IPS-11a (cell line): ENCODE measurements around the gene NCR1.
"Not testable (repeated sequence)": the region's sequence is repeated elsewhere in the genome, so short reads cannot be mapped to it uniquely, and the experiment has no call there.

ENCODE experiments used
- H3K4me3 ChIP-seq: one replicate; pipeline ENCODE4 v1.5.1; 2013; ENCODE audit warnings: low read depth, low read length, control low read depth

NCR1 gene

DNA sequence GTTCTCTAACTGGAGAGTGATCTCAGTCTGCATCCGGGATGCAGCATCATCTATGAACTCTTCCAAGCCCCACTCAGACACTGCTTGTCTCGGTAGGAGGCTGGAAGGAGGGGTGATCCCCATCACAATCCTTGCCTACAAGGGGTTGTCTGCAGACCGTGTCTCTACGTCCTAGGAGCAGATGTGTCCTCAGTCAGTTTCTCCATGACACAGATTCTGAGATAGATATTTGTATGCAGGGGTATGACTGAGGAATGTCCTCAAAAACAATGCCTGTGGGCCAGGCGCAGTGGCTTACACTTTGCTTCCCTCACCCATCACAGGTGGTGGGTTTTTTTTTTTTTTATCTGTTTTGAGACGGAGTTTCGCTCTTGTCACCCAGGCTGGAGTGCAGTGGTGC, 871 bp downstream of the NCR1 start:
- H3K4me3 ChIP-seq: no peak overlapping the region

DNA sequence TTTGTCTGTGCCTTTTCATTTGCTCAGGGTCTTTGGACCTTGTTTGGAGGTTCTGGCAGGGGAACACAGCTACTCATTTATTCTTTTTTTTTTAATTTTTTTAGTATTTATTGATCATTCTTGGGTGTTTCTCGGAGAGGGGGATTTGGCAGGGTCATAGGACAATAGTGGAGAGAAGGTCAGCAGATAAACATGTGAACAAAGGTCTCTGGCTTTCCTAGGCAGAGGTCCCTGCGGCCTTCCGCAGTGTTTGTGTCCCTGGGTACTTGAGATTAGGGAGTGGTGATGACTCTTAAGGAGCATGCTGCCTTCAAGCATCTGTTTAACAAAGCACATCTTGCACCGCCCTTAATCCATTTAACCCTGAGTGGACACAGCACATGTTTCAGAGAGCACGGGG, 2.0 kb downstream of the NCR1 start:
- H3K4me3 ChIP-seq: not testable (repeated sequence)

GRCh38 chr19:54916822-54917221, 10.9 kb downstream of the NCR1 start:
- H3K4me3 ChIP-seq: no peak overlapping the region

DNA sequence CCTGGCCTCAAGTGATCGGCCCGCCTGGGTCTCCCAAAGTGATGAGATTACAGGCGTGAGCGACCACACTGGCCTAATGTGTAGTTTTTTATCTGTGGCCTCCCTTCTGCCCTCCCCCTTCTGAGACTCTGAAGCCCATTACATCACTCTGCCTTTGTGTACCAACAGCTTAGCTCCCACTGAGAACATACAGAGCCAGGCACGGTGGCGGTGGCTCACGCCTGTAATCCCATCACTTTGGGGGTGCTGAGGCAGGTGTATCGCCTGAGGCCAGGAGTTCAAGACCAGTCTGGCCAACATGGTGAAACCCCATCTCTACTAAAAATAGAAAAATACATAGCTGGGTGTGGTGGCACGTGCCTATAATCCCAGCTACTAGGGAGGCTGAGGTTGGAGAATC, 12.6 kb downstream of the NCR1 start:
- H3K4me3 ChIP-seq: no peak overlapping the region

DNA sequence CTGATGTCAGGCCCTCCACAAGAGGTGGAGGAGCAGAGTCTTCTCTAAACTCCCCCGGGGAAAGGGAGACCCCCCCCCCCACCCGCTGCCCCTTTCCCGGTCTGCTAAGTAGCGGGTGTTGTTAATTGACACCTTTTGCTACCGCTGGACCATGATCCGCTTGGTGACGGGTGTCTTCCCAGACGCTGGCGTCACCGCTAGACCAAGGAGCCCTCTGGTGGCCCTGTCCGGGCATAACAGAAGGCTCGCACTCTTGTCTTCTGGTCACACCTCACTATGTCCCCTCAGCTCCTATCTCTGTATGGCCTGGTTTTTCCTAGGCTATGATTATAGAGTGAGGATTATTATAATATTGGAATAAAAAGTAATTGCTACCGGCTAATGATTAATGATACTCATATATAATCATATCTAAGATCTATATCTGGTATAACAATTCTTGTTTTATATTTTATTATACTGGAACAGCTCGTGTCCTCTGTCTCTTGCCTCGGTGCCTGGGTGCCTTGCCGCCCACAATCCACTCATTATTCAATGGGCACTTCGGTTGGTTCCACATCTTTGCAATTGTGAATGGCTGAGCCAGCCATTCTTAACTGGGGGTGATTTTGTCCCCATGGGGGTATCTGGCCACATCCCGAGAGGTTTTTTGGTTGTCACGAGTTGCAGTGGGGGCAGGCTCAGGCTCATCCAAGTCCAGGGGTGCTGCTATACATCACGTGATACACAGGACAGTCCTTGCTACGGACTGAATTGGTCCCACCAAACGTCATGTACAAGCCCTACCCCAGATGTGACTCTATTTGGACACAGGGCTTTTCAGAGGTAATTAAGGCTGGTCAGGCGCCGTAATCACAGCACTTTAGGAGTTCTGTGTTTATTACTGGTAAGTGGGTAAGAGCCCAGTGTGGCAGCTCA, 14.0 kb downstream of the NCR1 start:
- H3K4me3 ChIP-seq: not testable (repeated sequence)

GRCh38 chr19:54921082-54921481, 15.1 kb downstream of the NCR1 start:
- H3K4me3 ChIP-seq: no peak overlapping the region

GRCh38 chr19:54923276-54923675, 17.3 kb downstream of the NCR1 start:
- H3K4me3 ChIP-seq: no peak overlapping the region

- no peak overlapping the region for H3K4me3 ChIP-seq
Measured at GRCh38 chr19:54928299-54928698, 22.4 kb downstream of the NCR1 start.

GRCh38 chr19:54937926-54938325, 32.0 kb downstream of the NCR1 start:
- H3K4me3 ChIP-seq: no peak overlapping the region

- no peak overlapping the region for H3K4me3 ChIP-seq
Measured at GRCh38 chr19:54938906-54939305, 33.0 kb downstream of the NCR1 start.

- H3K4me3 ChIP-seq: not testable (repeated sequence)
Measured at GRCh38 chr19:54939538-54939937, 33.6 kb downstream of the NCR1 start.

GRCh38 chr19:54943772-54944361, 37.9 kb downstream of the NCR1 start:
- H3K4me3 ChIP-seq: not testable (repeated sequence)

DNA sequence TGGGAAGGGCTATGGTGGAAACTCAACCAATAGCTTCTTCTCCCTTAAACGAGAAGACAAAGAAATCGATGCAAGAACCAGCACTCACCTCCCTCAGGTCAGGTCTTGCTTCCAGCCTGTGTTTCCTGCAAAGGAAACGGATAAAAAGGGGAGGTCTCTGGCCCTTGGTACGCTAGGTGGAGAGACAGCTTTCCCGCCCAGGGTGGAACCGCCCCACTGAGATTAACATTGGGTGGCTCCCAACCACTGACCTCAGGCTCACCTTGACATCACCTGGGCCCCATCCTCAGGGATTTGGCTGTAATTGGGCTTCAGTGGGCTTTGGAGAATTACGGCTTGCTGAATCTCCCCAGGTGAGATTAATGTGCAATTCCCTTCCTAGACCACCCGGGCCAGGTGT, 41.4 kb downstream of the NCR1 start, which contains the start of gene NLRP7:
TSS of gene NLRP7 (minus strand) at position 150 of the 400 bp plus-strand sequence.
- no peak within 1 kb of the TSS for H3K4me3 ChIP-seq

DNA sequence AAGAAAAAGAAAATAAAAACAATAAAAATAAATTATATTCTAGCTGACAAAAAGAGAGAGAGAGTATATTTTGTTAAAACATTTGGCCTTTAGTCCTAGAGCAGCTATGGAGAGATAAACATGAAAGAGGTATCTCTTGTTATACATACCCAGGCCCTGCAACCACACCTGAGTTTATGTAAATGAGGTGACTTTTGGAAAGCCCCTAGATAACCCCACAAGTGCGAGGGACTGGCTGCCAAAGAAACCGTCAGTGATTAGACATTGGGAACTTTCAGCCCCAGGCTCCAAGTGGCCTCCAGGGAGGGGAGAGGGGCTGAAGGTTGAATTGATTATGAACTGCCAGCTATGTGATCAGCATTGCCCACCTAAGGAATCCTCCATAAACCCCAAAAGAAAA, 43.5 kb downstream of the NCR1 start:
- no peak overlapping the region for H3K4me3 ChIP-seq

GRCh38 chr19:54950580-54950979, 44.6 kb downstream of the NCR1 start:
- not testable (repeated sequence) for H3K4me3 ChIP-seq

- H3K4me3 ChIP-seq: no peak overlapping the region
Measured at GRCh38 chr19:54952591-54953344, 46.8 kb downstream of the NCR1 start.

- not testable (repeated sequence) for H3K4me3 ChIP-seq
Measured at GRCh38 chr19:54953345-54953713, 47.4 kb downstream of the NCR1 start.

GRCh38 chr19:54955376-54955775, 49.4 kb downstream of the NCR1 start:
- no peak overlapping the region for H3K4me3 ChIP-seq

- H3K4me3 ChIP-seq: no peak overlapping the region
Measured at GRCh38 chr19:54959840-54960239, 53.9 kb downstream of the NCR1 start.
